GM12878 (cell line): ENCODE data around the gene FOXK1. TPM values are rescaled to one million over a fixed set of nuclear protein-coding genes. Genes with fewer than 3 reads are reported as not detected.

Source experiments
- ATAC-seq: fragments of 200-7000 bp; cut with Tn5 transposase; 3 replicates; pipeline ENCODE4 v1.9.1; 2020; ENCODE audit warnings: mild to moderate bottlenecking, moderate library complexity
- BruUV-seq: library from RNA; stranded (reverse); fragments of 400-500 nt; replicated peaks from 2 replicates; lab custom pipeline; 2021; lab: Mats Ljungman, UMichigan
- CTCF ChIA-PET: fragments of 300-600 bp; sonication (Branson Sonifier 250); formaldehyde crosslinking; extraction: SDS; loops from one replicate; lab custom pipeline; 2021; ENCODE audit warnings: inconsistent platforms; lab: Yijun Ruan, JAX
- POLR2A ChIA-PET: fragments of 350-600 bp; formaldehyde crosslinking; extraction: SDS; loops from one replicate; lab custom pipeline; 2021; ENCODE audit warnings: inconsistent platforms; lab: Charles Lee
- RAD21 ChIA-PET: fragments of 300-600 bp; sonication (Branson Sonifier 250); formaldehyde crosslinking; loops from one replicate; lab custom pipeline; 2023; ENCODE audit warnings: antibody characterized with exemption; ENCODE audit not compliant: unreplicated experiment; lab: Charles Lee
- SMC1A ChIA-PET: fragments of 300-600 bp; sonication (Branson Sonifier 250); formaldehyde crosslinking; loops from one replicate; lab custom pipeline; 2023; ENCODE audit not compliant: unreplicated experiment, uncharacterized antibody; lab: Charles Lee
- DNase-seq: peaks from one replicate; pipeline ENCODE4 v3.0.0-alpha.2; 2011; ENCODE audit warnings: low read depth, low spot score
- FAIRE-seq: peaks from 3 replicates; lab custom pipeline; 2011; peaks lifted over from hg19 to GRCh38; lab: Jason Lieb, UNC
- H2AFZ ChIP-seq: 2 replicates; pipeline ENCODE4 v1.6.0; 2011; ENCODE audit warnings: low read depth, low read length, control low read depth; ENCODE audit not compliant: control insufficient read depth
- H3K27ac ChIP-seq: 2 replicates; pipeline ENCODE4 v1.5.1; 2011; ENCODE audit warnings: control low read depth; ENCODE audit not compliant: control insufficient read depth, insufficient read depth
- H3K27me3 ChIP-seq, 2 experiments: replicated peaks in 1 of 2; 2 replicates each; pipeline versions ENCODE4 v1.6.0 to v1.6.1; 2011; ENCODE audit warnings: low read length in 1 of 2; ENCODE audit not compliant: control insufficient read depth in 2 of 2, insufficient read depth in 2 of 2
- H3K36me3 ChIP-seq, 2 experiments: 2 replicates each; pipeline ENCODE4 v1.5.1; 2011; ENCODE audit warnings: low read length in 1 of 2; ENCODE audit not compliant: control insufficient read depth in 2 of 2, insufficient read depth in 2 of 2
- H3K4me1 ChIP-seq: 2 replicates; pipeline ENCODE4 v1.6.1; 2011; ENCODE audit warnings: mild to moderate bottlenecking, low read length, moderate library complexity, mixed read lengths; ENCODE audit not compliant: control insufficient read depth, insufficient read depth
- H3K4me2 ChIP-seq: 2 replicates; pipeline ENCODE4 v1.6.0; 2011; ENCODE audit warnings: control low read depth; ENCODE audit not compliant: control insufficient read depth, insufficient read depth
- H3K4me3 ChIP-seq: fragments of 200-600 bp; sonication (generic); 2 replicates; pipeline ENCODE4 v1.5.1; 2016
- H3K79me2 ChIP-seq: 2 replicates; pipeline ENCODE4 v1.6.0; 2011; ENCODE audit warnings: low read length; ENCODE audit not compliant: control insufficient read depth, insufficient read depth
- H3K9ac ChIP-seq: 2 replicates; pipeline ENCODE4 v1.8.0; 2011; ENCODE audit warnings: low read length, control low read depth, mixed read lengths; ENCODE audit not compliant: control insufficient read depth, insufficient read depth
- H3K9me3 ChIP-seq: replicated peaks from 3 replicates; pipeline ENCODE4 v1.5.1; 2011; ENCODE audit warnings: mild to moderate bottlenecking, low read length; ENCODE audit not compliant: control insufficient read depth, insufficient read depth
- H4K20me1 ChIP-seq: 2 replicates; pipeline ENCODE4 v1.6.0; 2011; ENCODE audit not compliant: control insufficient read depth, insufficient read depth
- CBX3 ChIP-seq: fragments of 200-600 bp; sonication (generic); IDR thresholded peaks from 2 replicates; pipeline ENCODE4 v1.6.1; 2016; ENCODE audit warnings: low read depth, borderline replicate concordance
- CHD1 ChIP-seq: IDR thresholded peaks from 2 replicates; pipeline ENCODE4 v1.6.1; 2012; ENCODE audit warnings: low read depth, low read length, improper control_type of control experiment
- EGR1 ChIP-seq, 2 experiments: IDR thresholded peaks; 1 replicate in 1 of 2; 2 replicates in 1 of 2; pipeline ENCODE4 v1.6.1; 2011 to 2012; ENCODE audit warnings: low read depth in 2 of 2, low read length in 2 of 2, borderline replicate concordance in 1 of 2, mild to moderate bottlenecking in 1 of 2, moderate library complexity in 1 of 2
- FOS ChIP-seq: IDR thresholded peaks from 3 replicates; pipeline ENCODE4 v1.6.1; 2011; ENCODE audit warnings: borderline replicate concordance; ENCODE audit not compliant: insufficient read length; ENCODE audit errors: extremely low read depth
- GABPA ChIP-seq: IDR thresholded peaks from 2 replicates; pipeline ENCODE4 v1.6.1; 2014; ENCODE audit warnings: antibody characterized with exemption, low read depth, mild to moderate bottlenecking, inconsistent platforms
- MYB ChIP-seq: fragments of 150-350 bp; IDR thresholded peaks from 2 replicates; pipeline ENCODE4 v1.6.1; 2014; ENCODE audit warnings: mild to moderate bottlenecking, low read depth, low read length, borderline replicate concordance
- NBN ChIP-seq: fragments of 450-650 bp; IDR thresholded peaks from 2 replicates; pipeline ENCODE4 v1.6.1; 2016
- NFXL1 ChIP-seq: fragments of 450-650 bp; IDR thresholded peaks from 2 replicates; pipeline ENCODE4 v1.6.1; 2017; ENCODE audit warnings: antibody characterized with exemption, mild to moderate bottlenecking, borderline replicate concordance
- NR2C1 ChIP-seq: fragments of 450-650 bp; IDR thresholded peaks from 2 replicates; pipeline ENCODE4 v1.6.1; 2017; ENCODE audit warnings: antibody characterized with exemption, mild to moderate bottlenecking, moderate library complexity
- NR2F1 ChIP-seq: fragments of 450-650 bp; conservative IDR thresholded peaks from 2 replicates; pipeline ENCODE4 v1.6.1; 2017; ENCODE audit warnings: mild to moderate bottlenecking
- POLR2AphosphoS2 ChIP-seq: IDR thresholded peaks from 2 replicates; pipeline ENCODE4 v1.6.1; 2011; ENCODE audit warnings: low read depth, mild to moderate bottlenecking, low read length, improper control_type of control experiment, moderate library complexity
- SIN3A ChIP-seq: IDR thresholded peaks from 2 replicates; pipeline ENCODE4 v1.6.1; 2012; ENCODE audit warnings: low read depth, low read length, improper control_type of control experiment
- SKIL ChIP-seq: fragments of 450-650 bp; IDR thresholded peaks from 2 replicates; pipeline ENCODE4 v1.6.1; 2017; ENCODE audit warnings: mild to moderate bottlenecking, low read depth, inconsistent platforms; ENCODE audit not compliant: poor library complexity, severe bottlenecking
- SUPT20H ChIP-seq: IDR thresholded peaks from 2 replicates; pipeline ENCODE4 v1.6.1; 2011; ENCODE audit warnings: low read depth, mild to moderate bottlenecking, low read length, moderate library complexity, borderline replicate concordance; ENCODE audit not compliant: control insufficient read depth
- ZBTB40 ChIP-seq: fragments of 450-650 bp; IDR thresholded peaks from 2 replicates; pipeline ENCODE4 v1.6.1; 2016; ENCODE audit warnings: mild to moderate bottlenecking, moderate library complexity, borderline replicate concordance
- WGBS: methylation state at CpG from one replicate; pipeline ENCODE4 v1.1.6; 2016; ENCODE audit warnings: low lambda C conversion rate; ENCODE audit not compliant: insufficient replicate concordance, insufficient coverage; ENCODE audit errors: missing lambda C conversion rate; 5-methylcytosine and 5-hydroxymethylcytosine counted together
- in situ Hi-C: fragments of 300-500 bp; cut with MboI; formaldehyde crosslinking; loops from 9 replicates; pipeline ENCODE4 v1.14.3; 2018; ENCODE audit warnings: mixed read lengths
- intact Hi-C: fragments of 100-400 bp; cut with micrococcal nuclease; formaldehyde crosslinking; loops from one replicate; pipeline ENCODE4 v1.14.2; 2022; ENCODE audit not compliant: unreplicated experiment
- polyA plus RNA-seq, 11 experiments: library from polyadenylated mRNA; depleted of rRNA in 4 of 11; unstranded in 6 of 11; stranded (reverse) in 5 of 11; fragments of >200 nt; fragmentation: Nextera tagmentation in 4 of 11; fragmentation: Illumina TruSeq in 1 of 11; extraction: Ambion mirVana in 4 of 11; extraction: Trizol in 1 of 11; gene quantifications; 1 replicate in 1 of 11; 2 replicates in 10 of 11; pipeline versions ENCODE4 v1.2.1 to v1.2.3, GENCODE V29; 2011 to 2016; ENCODE audit warnings: inconsistent platforms in 2 of 11, missing spikeins in 2 of 11, low read depth in 1 of 11
- total RNA-seq, 4 experiments: library from RNA; depleted of rRNA in 3 of 4; stranded (reverse); fragments of >200 nt in 3 of 4; fragmentation: Illumina TruSeq in 1 of 4; extraction: Trizol in 1 of 4; gene quantifications; 2 replicates each; pipeline versions ENCODE4 v1.2.1 to v1.2.3, GENCODE V29; 2013 to 2021
- TF ChIP-seq, protein P1 (sequence below): fragments of 450-650 bp; IDR thresholded peaks from 2 replicates; pipeline ENCODE4 v1.6.1; 2017; ENCODE audit warnings: borderline replicate concordance

FOXK1 gene
- total and polyA plus RNA-seq, 10 of the 15 experiments (the other 5 are each of a cell fraction or from before 2014, with no cell fraction given) = 0.24 to 31.8 (median 4.5) TPM

DNA sequence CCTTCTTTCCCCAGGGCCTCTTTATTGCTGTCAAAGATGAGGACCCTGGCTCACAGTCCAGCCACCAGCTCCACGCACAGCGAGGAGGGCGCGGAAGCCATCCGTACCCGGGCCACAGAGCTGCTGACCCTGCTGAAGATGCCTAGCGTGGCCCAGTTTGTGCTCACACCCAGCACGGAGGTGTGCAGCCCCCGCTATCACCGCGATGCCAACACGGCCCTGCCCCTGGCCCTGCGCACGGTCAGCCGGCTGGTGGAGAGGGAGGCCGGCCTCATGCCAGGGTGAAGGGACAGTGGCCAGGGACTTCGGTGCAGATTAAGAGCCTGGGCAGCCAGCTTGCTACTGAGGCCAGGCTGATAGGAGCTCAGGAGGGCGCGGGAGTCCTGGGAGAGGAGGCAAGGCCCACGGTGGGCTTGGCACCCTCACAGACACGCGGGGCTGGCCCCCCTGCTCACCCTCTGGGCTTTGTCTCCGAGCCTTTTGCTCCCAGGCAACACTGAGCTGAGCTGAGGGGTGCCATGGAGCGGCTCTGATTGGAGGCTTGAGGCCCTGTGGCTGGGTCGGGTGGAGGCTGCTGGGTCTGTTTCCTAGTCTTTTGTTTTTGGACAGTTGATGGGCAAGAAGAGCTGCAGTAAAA is 109.1 kb downstream of the FOXK1 start:
- no peaks in the 10 kb centered on the region for H3K27me3 ChIP-seq
- intact Hi-C loops (loop anchor here (10.0 kb wide), 1 partner anchor 184 kb away; no protein-coding TSS in a partner anchor), in situ Hi-C loops (no loop called here)
- ChIA-PET CTCF (interaction anchor here (1.1 to 1.7 kb wide), 2 partner anchors 14 to 15 kb away, joined by 4 to 5 read pairs; partner anchors contain the start of gene AP5Z1), SMC1A (no interaction called here), POLR2A (interaction anchor here (0.7 kb wide), 1 partner anchor 142 kb away, joined by 3 read pairs; no protein-coding TSS in a partner anchor), RAD21 (interaction anchor here (0.6 kb wide), 1 partner anchor 298 kb away, joined by 3 read pairs; no protein-coding TSS in a partner anchor)
- H3K4me3 ChIP-seq = no peak overlapping the region
- WGBS = 99% methylated on average over 25 of the region's 25 CpGs
- BruUV-seq = no TSS peak
- H3K4me1 ChIP-seq = no peaks in the 10 kb centered on the region
- no peak overlapping the region for H3K4me2 ChIP-seq
- FAIRE-seq (no peak), DNase-seq (no peak), ATAC-seq (no peak)
- H4K20me1 ChIP-seq = no peaks in the 10 kb centered on the region
- H2AFZ ChIP-seq = no peak overlapping the region
- H3K36me3 ChIP-seq = peaks cover 1 to 22% of the 10 kb centered on the region in 2 experiments; a peak in 3 of 4 replicates
- H3K27ac ChIP-seq = no peak overlapping the region
- no peaks in the 10 kb centered on the region; the same call in 2 of the 3 replicates for H3K9me3 ChIP-seq
- no peaks in the 10 kb centered on the region for H3K79me2 ChIP-seq
- no peak overlapping the region for H3K9ac ChIP-seq
- no peak for TF ChIP-seq SKIL
- TF ChIP-seq MYB = no peak
- TF ChIP-seq SUPT20H = no peak
- no peak for TF ChIP-seq EGR1 (IDR thresholded peaks at IDR 0.05; ENCODE audit: borderline replicate concordance in 1 of 2, low read depth in 2 of 2, low read length in 2 of 2)
- TF ChIP-seq GABPA = no peak
- TF ChIP-seq CHD1 = no peak
- TF ChIP-seq FOS = no peak
- TF ChIP-seq NR2F1 = no peak
- TF ChIP-seq POLR2AphosphoS2 = no peak
- no peak for TF ChIP-seq NR2C1
- TF ChIP-seq SIN3A = no peak
- TF ChIP-seq CBX3 = no peak
- no peak for TF ChIP-seq ZBTB40
- TF ChIP-seq NFXL1 = no peak
- TF ChIP-seq, protein P1, sequence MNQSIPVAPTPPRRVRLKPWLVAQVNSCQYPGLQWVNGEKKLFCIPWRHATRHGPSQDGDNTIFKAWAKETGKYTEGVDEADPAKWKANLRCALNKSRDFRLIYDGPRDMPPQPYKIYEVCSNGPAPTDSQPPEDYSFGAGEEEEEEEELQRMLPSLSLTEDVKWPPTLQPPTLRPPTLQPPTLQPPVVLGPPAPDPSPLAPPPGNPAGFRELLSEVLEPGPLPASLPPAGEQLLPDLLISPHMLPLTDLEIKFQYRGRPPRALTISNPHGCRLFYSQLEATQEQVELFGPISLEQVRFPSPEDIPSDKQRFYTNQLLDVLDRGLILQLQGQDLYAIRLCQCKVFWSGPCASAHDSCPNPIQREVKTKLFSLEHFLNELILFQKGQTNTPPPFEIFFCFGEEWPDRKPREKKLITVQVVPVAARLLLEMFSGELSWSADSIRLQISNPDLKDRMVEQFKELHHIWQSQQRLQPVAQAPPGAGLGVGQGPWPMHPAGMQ = no peak
- no peak for TF ChIP-seq NBN
